Adrenal gland (tissue), 12 donors: ENCODE data around the gene KCNN3. TPM values are rescaled to one million over a fixed set of nuclear protein-coding genes. Genes with fewer than 3 reads are reported as not detected.

Experiments used
- DNase-seq, 7 donors: peaks; one replicate each; pipeline ENCODE4 v3.0.0-alpha.2; 2019 to 2020
- H3K27ac ChIP-seq, 5 donors: fragments of 200-600 bp; sonication (generic) in 4 of 5; 1 replicate in 3 of 5; 2 replicates in 2 of 5; pipeline versions ENCODE4 v1.5.1 to v1.8.0; 2016 to 2020; ENCODE audit warnings: mild to moderate bottlenecking in 1 of 5
- H3K27me3 ChIP-seq: fragments of 200-600 bp; 2 replicates; pipeline ENCODE4 v1.8.0; 2021
- H3K36me3 ChIP-seq, 2 donors: fragments of 200-600 bp; replicated peaks in 1 of 2; 1 replicate in 1 of 2; 2 replicates in 1 of 2; pipeline versions ENCODE4 v1.5.1 to v1.8.0; 2018 to 2022
- H3K4me1 ChIP-seq, 2 donors: fragments of 200-600 bp; replicated peaks in 1 of 2; 1 replicate in 1 of 2; 2 replicates in 1 of 2; pipeline versions ENCODE4 v1.5.1 to v1.8.0; 2018 to 2021
- H3K4me3 ChIP-seq, 4 donors: fragments of 200-600 bp; sonication (generic) in 3 of 4; one replicate each; pipeline ENCODE4 v1.5.1; 2016 to 2018
- H3K9me3 ChIP-seq, 3 donors: fragments of 200-600 bp; sonication (generic) in 1 of 3; replicated peaks in 1 of 3; 1 replicate in 2 of 3; 2 replicates in 1 of 3; pipeline versions ENCODE4 v1.5.1 to v1.8.0; 2016 to 2021
- POLR2A ChIP-seq, 2 donors: fragments of 450-650 bp; IDR thresholded peaks; one replicate each; pipeline ENCODE4 v1.6.1; 2017; ENCODE audit warnings: antibody characterized with exemption in 2 of 2, mild to moderate bottlenecking in 2 of 2, moderate library complexity in 1 of 2
- WGBS, 4 donors: extraction: QIAGEN DNeasy Blood & Tissue Kit in 2 of 4; methylation state at CpG; one replicate each; pipeline versions ENCODE4 v1.1.5 to v1.1.7; 2013 to 2017; 5-methylcytosine and 5-hydroxymethylcytosine counted together
- intact Hi-C, 2 donors: fragments of 100-400 bp; cut with DNase I; formaldehyde crosslinking; loops; one replicate each; pipeline versions ENCODE4 v1.14.1 to v1.15.0; 2022 to 2023
- polyA plus RNA-seq, 3 donors: library from polyadenylated mRNA; stranded (reverse); fragments of 200-250 nt in 2 of 3; fragments of 350-450 nt in 1 of 3; fragmentation: Illumina TruSeq in 1 of 3; extraction: RNeasy Lipid Tissue Mini Kit (QIAGEN cat#74804) in 1 of 3; gene quantifications; one replicate each; pipeline ENCODE4 v1.2.3, GENCODE V29; 2013 to 2014
- total RNA-seq, 9 donors: library from RNA; depleted of rRNA in 4 of 9; stranded (reverse); fragments of >200 nt in 4 of 9; fragments of 120-200 nt in 1 of 9; fragmentation: NEBNext Ultra II Directional in 1 of 9; extraction: Animal tissue kit (Norgen Biotek cat#: 25700) in 1 of 9; gene quantifications; one replicate each; pipeline versions ENCODE4 v1.1.0 to v1.2.4, GENCODE V29; 2013 to 2023
- TF ChIP-seq, protein P1 (sequence below), 6 experiments: fragments of 450-650 bp in 4 of 6; fragments of 200-600 bp in 2 of 6; sonication (generic) in 1 of 6; IDR thresholded peaks; 1 replicate in 5 of 6; 2 replicates in 1 of 6; pipeline versions ENCODE4 v1.5.1 to v1.8.0; 2016 to 2021; ENCODE audit warnings: antibody characterized with exemption in 6 of 6, mild to moderate bottlenecking in 2 of 6, moderate library complexity in 1 of 6
- donor health status: healthy with polysubstance abuse.
- donor health status: Bipolar disorder and iron deficiency.
- donor health status: DM: yes; HTN: yes; CAD: no.
- donor health status: DM: no; HTN: no; CAD: no.
- donor health status: DM: no; HTN: no; CAD: no.
- donor health status: DM: yes; HTN: yes; CAD: no.

The KCNN3 gene
- total and polyA plus RNA-seq, 12 donors, result 0.17 to 2.3 (median 0.97) TPM

DNA sequence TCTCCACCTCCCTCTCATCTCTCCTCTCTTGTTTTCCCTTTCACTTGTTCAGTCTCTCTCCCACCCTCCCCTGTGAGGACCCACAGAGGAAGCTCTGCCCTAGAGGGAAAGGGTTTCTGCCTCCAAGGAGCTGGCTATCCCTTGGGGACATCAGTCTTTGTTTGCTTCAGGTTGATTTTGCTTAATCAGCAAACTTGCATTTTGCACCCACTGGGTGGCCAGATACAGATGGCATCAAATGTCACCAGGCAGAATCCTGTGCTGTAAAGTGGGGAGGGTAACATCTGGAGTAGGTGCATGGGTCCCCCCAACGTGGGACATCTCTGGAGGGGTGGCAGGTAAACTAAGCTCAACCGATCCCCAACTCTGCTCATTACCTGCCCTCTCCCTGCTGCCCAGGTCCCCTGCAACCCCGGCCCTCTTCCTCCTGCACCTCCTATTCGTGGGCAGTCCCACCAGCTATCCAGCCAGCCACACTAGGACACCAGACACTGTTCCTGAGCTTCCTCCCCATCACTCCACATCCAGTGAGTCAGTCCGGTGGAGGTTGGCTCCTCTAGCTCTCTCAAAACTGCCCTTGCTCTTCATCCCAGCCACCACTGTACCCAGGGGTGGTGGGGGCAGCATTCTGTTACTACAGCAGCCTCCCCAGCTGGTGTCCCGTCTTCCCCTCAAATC is 123.3 kb downstream of the KCNN3 start:
- TF ChIP-seq POLR2A (IDR thresholded peaks at IDR 0.05), result no peak
- TF ChIP-seq, protein P1, sequence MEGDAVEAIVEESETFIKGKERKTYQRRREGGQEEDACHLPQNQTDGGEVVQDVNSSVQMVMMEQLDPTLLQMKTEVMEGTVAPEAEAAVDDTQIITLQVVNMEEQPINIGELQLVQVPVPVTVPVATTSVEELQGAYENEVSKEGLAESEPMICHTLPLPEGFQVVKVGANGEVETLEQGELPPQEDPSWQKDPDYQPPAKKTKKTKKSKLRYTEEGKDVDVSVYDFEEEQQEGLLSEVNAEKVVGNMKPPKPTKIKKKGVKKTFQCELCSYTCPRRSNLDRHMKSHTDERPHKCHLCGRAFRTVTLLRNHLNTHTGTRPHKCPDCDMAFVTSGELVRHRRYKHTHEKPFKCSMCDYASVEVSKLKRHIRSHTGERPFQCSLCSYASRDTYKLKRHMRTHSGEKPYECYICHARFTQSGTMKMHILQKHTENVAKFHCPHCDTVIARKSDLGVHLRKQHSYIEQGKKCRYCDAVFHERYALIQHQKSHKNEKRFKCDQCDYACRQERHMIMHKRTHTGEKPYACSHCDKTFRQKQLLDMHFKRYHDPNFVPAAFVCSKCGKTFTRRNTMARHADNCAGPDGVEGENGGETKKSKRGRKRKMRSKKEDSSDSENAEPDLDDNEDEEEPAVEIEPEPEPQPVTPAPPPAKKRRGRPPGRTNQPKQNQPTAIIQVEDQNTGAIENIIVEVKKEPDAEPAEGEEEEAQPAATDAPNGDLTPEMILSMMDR (IDR thresholded peaks at IDR 0.05), result no peak
- H3K27me3 ChIP-seq, result peaks cover 6% of the 10 kb centered on the region
- intact Hi-C loops, result no loop called here
- DNase-seq, result peak in 1 of 7 donors; percentile 44
- H3K36me3 ChIP-seq, result no peaks in the 10 kb centered on the region
- peaks cover 0 to 25% of the 10 kb centered on the region in 2 donors for H3K4me1 ChIP-seq
- no peaks in the 10 kb centered on the region for H3K9me3 ChIP-seq
- H3K27ac ChIP-seq, result peak overlapping the region in 1 of 5 donors; percentile 61
- H3K4me3 ChIP-seq, result no peak overlapping the region
- WGBS, 4 donors, result 69 to 79% (median 74%) methylated on average over 6 of the region's 6 CpGs

DNA sequence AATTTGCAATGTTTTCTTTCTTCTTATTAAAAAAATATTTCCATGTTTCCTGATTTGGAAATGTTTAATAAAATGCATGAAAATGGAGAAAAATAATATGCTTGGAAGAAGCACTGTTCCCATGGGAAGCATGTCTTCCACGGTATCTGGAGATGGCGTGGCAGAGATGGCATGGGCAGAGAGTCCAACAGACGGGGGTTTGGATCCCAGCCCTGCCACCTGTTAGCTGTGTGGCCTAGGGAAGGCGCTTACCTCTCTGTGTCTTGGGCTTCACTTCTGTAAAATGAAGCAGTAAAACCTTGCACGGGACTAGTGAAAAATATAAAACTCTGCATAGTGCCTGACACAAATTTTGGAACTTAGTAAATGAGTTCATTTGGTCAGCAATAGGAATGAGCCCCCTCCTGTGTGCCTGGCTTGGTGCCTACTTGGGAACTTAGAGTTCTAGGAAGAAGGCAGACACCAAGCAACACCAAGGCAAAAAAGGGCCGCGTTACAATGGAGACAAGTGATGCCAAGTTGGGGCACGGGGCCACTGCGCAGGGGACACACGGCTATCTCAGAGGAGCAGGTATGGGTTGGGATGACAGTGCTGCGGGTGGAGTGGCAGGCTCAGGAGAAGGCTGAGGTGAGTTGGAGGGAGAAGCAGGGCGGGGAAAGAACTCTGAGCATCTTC is 124.2 kb downstream of the KCNN3 start:
- H3K9me3 ChIP-seq, result no peaks in the 10 kb centered on the region
- peaks cover 0 to 28% of the 10 kb centered on the region in 2 donors for H3K4me1 ChIP-seq
- TF ChIP-seq POLR2A (IDR thresholded peaks at IDR 0.05), result no peak
- TF ChIP-seq, protein P1 (IDR thresholded peaks at IDR 0.05), result no peak
- no peak overlapping the region for H3K27ac ChIP-seq
- DNase-seq, result peak in 1 of 7 donors; percentile 42
- H3K4me3 ChIP-seq, result no peak overlapping the region
- no peaks in the 10 kb centered on the region for H3K36me3 ChIP-seq
- peaks cover 6% of the 10 kb centered on the region for H3K27me3 ChIP-seq
- intact Hi-C loops, result no loop called here
- 81 to 85% (median 83%) methylated on average over 12 of the region's 12 CpGs for WGBS, 4 donors

DNA sequence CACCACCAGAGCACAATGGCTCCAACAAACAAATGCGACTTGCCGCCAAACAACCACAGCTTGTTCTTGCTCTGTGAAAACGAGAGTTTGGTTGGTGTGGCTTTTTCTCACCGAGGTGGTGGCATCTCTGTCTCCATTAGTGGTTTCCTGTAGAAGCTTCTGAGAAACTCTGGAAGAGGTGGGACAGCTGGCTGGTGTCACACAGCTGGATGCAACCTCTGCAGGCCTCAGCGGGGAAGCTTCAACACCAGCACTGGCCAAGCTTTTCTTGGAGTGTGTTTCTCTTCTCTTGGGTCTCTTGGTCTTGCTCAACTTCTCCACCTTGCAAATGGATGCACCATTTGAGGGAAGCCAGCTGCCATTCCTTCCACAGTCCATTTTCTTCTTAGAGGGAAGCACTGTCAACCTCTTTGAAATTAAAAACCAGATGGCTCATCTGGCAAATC is 124.8 kb downstream of the KCNN3 start:
- intact Hi-C loops, result no loop called here
- H3K27ac ChIP-seq, result no peak overlapping the region
- DNase-seq, result peak in 1 of 7 donors; percentile 52
- no peak overlapping the region for H3K4me3 ChIP-seq
- H3K9me3 ChIP-seq, result no peaks in the 10 kb centered on the region
- H3K36me3 ChIP-seq, result no peaks in the 10 kb centered on the region
- peaks cover 6% of the 10 kb centered on the region for H3K27me3 ChIP-seq
- TF ChIP-seq, protein P1 (IDR thresholded peaks at IDR 0.05), result no peak
- no peak for TF ChIP-seq POLR2A (IDR thresholded peaks at IDR 0.05)
- 67 to 81% (median 76%) methylated on average over 5 of the region's 5 CpGs for WGBS, 4 donors
- peaks cover 0 to 28% of the 10 kb centered on the region in 2 donors for H3K4me1 ChIP-seq

DNA sequence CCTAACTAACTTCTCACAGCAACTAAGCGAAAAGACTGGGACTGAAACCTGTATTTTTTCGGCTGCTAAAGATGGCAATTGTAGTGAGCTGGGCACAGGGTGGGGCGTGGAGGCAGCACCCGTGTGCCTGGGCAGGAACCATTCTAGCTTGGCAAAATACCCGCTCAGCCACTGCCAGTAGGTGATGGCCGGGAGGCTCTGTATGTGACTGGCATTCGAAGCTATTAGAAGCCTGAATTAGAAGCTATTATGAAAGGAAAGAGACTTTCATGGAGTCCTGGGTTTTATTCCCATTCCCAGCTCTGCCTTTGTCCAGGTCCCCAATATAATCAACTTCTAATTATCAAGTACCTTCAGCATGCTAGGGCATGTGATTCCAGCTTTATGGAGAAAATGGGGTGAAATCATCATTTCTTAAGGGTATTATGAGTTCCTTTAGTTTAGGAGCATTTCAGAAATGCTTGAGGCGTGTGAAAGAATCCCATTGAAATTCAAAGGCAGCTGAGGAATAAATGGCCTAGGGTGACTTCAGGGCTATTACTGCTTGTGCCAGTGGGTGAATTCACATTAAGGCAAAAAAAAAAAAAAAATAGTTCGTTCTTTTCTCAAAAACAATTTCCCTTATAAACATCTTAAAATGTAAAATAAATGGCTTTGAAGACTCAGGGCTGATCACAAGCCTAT is 125.6 kb downstream of the KCNN3 start:
- DNase-seq, result peak in 1 of 7 donors; percentile 31
- Histone ChIP-seq H3K27ac (no peak overlapping the region), H3K36me3 (no peaks in the 10 kb centered on the region), H3K4me1 (peaks cover 0 to 28% of the 10 kb centered on the region in 2 donors), H3K9me3 (no peaks in the 10 kb centered on the region), H3K27me3 (peaks cover 6% of the 10 kb centered on the region), H3K4me3 (no peak overlapping the region)
- 88 to 95% (median 89%) methylated on average over 9 of the region's 9 CpGs for WGBS, 4 donors
- TF ChIP-seq, protein P1 (IDR thresholded peaks at IDR 0.05), result no peak
- no peak for TF ChIP-seq POLR2A (IDR thresholded peaks at IDR 0.05)
- intact Hi-C loops, result no loop called here
